ENCODE measurements around the gene AP1M1. TPM values are rescaled to one million over a fixed set of nuclear protein-coding genes. Genes with fewer than 3 reads are reported as not detected.

Gene AP1M1
- total RNA-seq (2014; rRNA removed; shearing (Covaris generic)), result 102 and 104 TPM in 2 replicates

- Histone ChIP-seq H3K36me3 (peaks cover 11% of the 10 kb centered on the region), H3K4me3 (peak within 1 kb of the TSS; percentile 95), H3K9me3 (replicated peaks) (no peaks in the 10 kb centered on the region), H3K4me1 (peaks cover 8% of the 10 kb centered on the region), H3K27ac (peak within 1 kb of the TSS; percentile 78), H3K27me3 (no peaks in the 10 kb centered on the region)
- DNase-seq, result peak; percentile 99 to 100
These were observed at the start of gene AP1M1 for GRCh38 chr19:16197622-16198369. Gene AP1M1, plus strand, starts transcription at chr19:16197911. Its CDS starts 116 bp downstream, at chr19:16198027.

GRCh38 chr19:16148443-16149229 lies 49.1 kb upstream of the AP1M1 start:
- no peak for DNase-seq
- Histone ChIP-seq H3K27ac (peak overlapping the region; percentile 92), H3K4me1 (peaks cover 35% of the 10 kb centered on the region)

GRCh38 chr19:16153582-16154336 lies 44.0 kb upstream of the AP1M1 start:
- no peak overlapping the region for H3K27ac ChIP-seq
- peak; percentile 44 to 66 for DNase-seq

More at GRCh38 chr19:16148443-16149229, 49.1 kb upstream of the AP1M1 start:
- H3K4me3 ChIP-seq, result no peak overlapping the region
- H3K27me3 ChIP-seq, result no peaks in the 10 kb centered on the region
- H3K36me3 ChIP-seq, result no peaks in the 10 kb centered on the region
- H3K9me3 ChIP-seq (replicated peaks), result no peaks in the 10 kb centered on the region

GRCh38 chr19:16154557-16154956 lies 43.2 kb upstream of the AP1M1 start:
- Histone ChIP-seq H3K4me1 (peaks cover 18% of the 10 kb centered on the region), H3K9me3 (replicated peaks) (no peaks in the 10 kb centered on the region), H3K4me3 (no peak overlapping the region), H3K27me3 (0 out of 2 replicates have a peak, but pooled peaks cover 3% of the 10 kb centered on the region), H3K36me3 (no peaks in the 10 kb centered on the region), H3K27ac (no peak overlapping the region)
- DNase-seq, result no peak

More at GRCh38 chr19:16153582-16154336, 44.0 kb upstream of the AP1M1 start:
- Histone ChIP-seq H3K36me3 (no peaks in the 10 kb centered on the region), H3K27me3 (0 out of 2 replicates have a peak, but pooled peaks cover 3% of the 10 kb centered on the region), H3K4me3 (no peak overlapping the region), H3K4me1 (peaks cover 22% of the 10 kb centered on the region), H3K9me3 (replicated peaks) (no peaks in the 10 kb centered on the region)

GRCh38 chr19:16155128-16155527 lies 42.6 kb upstream of the AP1M1 start:
- Histone ChIP-seq H3K27me3 (0 out of 2 replicates have a peak, but pooled peaks cover 3% of the 10 kb centered on the region), H3K4me3 (no peak overlapping the region), H3K36me3 (no peaks in the 10 kb centered on the region), H3K9me3 (replicated peaks) (no peaks in the 10 kb centered on the region), H3K4me1 (peaks cover 12% of the 10 kb centered on the region), H3K27ac (no peak overlapping the region)
- DNase-seq, result no peak

- Histone ChIP-seq H3K36me3 (no peaks in the 10 kb centered on the region), H3K9me3 (replicated peaks) (no peaks in the 10 kb centered on the region), H3K27ac (no peak overlapping the region), H3K27me3 (0 out of 2 replicates have a peak, but pooled peaks cover 3% of the 10 kb centered on the region), H3K4me3 (no peak overlapping the region), H3K4me1 (peaks cover 9% of the 10 kb centered on the region; the same call in 1 of the 2 replicates)
- no peak for DNase-seq
These were observed 40.8 kb upstream of the AP1M1 start for GRCh38 chr19:16156904-16157303.

GRCh38 chr19:16157601-16158000 lies 40.1 kb upstream of the AP1M1 start:
- DNase-seq, result no peak

GRCh38 chr19:16159655-16160054 lies 38.1 kb upstream of the AP1M1 start:
- no peaks in the 10 kb centered on the region for H3K9me3 ChIP-seq (replicated peaks)
- peaks cover 5% of the 10 kb centered on the region; the same call in 1 of the 2 replicates for H3K4me1 ChIP-seq
- no peaks in the 10 kb centered on the region for H3K36me3 ChIP-seq
- 0 out of 2 replicates have a peak, but pooled peaks cover 3% of the 10 kb centered on the region for H3K27me3 ChIP-seq
- H3K27ac ChIP-seq, result no peak overlapping the region
- no peak overlapping the region for H3K4me3 ChIP-seq
- DNase-seq, result no peak

More at GRCh38 chr19:16157601-16158000, 40.1 kb upstream of the AP1M1 start:
- Histone ChIP-seq H3K9me3 (replicated peaks) (no peaks in the 10 kb centered on the region), H3K4me3 (no peak overlapping the region), H3K27me3 (0 out of 2 replicates have a peak, but pooled peaks cover 3% of the 10 kb centered on the region), H3K36me3 (no peaks in the 10 kb centered on the region), H3K27ac (no peak overlapping the region), H3K4me1 (peaks cover 6% of the 10 kb centered on the region; the same call in 1 of the 2 replicates)

GRCh38 chr19:16160445-16160942 lies 37.2 kb upstream of the AP1M1 start:
- H3K9me3 ChIP-seq (replicated peaks), result no peaks in the 10 kb centered on the region
- no peak overlapping the region for H3K27ac ChIP-seq
- peaks cover 5% of the 10 kb centered on the region; the same call in 1 of the 2 replicates for H3K4me1 ChIP-seq
- H3K4me3 ChIP-seq, result no peak overlapping the region
- H3K36me3 ChIP-seq, result no peaks in the 10 kb centered on the region
- DNase-seq, result no peak
- H3K27me3 ChIP-seq, result no peaks in the 10 kb centered on the region

- H3K9me3 ChIP-seq (replicated peaks), result no peaks in the 10 kb centered on the region
- peak in 1 of 2 experiments; percentile 57 for DNase-seq
- peaks cover 5% of the 10 kb centered on the region; the same call in 1 of the 2 replicates for H3K4me1 ChIP-seq
- H3K36me3 ChIP-seq, result no peaks in the 10 kb centered on the region
- H3K4me3 ChIP-seq, result no peak overlapping the region
- no peak overlapping the region for H3K27ac ChIP-seq
- no peaks in the 10 kb centered on the region for H3K27me3 ChIP-seq
These were observed 36.7 kb upstream of the AP1M1 start for GRCh38 chr19:16160943-16161560.

- H3K36me3 ChIP-seq, result no peaks in the 10 kb centered on the region
- no peaks in the 10 kb centered on the region for H3K27me3 ChIP-seq
- H3K27ac ChIP-seq, result no peak overlapping the region
- no peaks in the 10 kb centered on the region for H3K9me3 ChIP-seq (replicated peaks)
- H3K4me3 ChIP-seq, result no peak overlapping the region
- peak in 1 of 2 experiments; percentile 37 for DNase-seq
- H3K4me1 ChIP-seq, result peaks cover 5% of the 10 kb centered on the region; the same call in 1 of the 2 replicates
These were observed 35.9 kb upstream of the AP1M1 start for GRCh38 chr19:16161840-16162239.

- Histone ChIP-seq H3K27ac (no peak overlapping the region), H3K36me3 (no peaks in the 10 kb centered on the region), H3K27me3 (no peaks in the 10 kb centered on the region), H3K9me3 (replicated peaks) (0 out of 2 replicates have a peak, but pooled peaks cover 2% of the 10 kb centered on the region), H3K4me3 (no peak overlapping the region), H3K4me1 (peaks cover 5% of the 10 kb centered on the region; the same call in 1 of the 2 replicates)
- DNase-seq, result no peak
These were observed 33.4 kb upstream of the AP1M1 start for GRCh38 chr19:16164222-16164890.

- Histone ChIP-seq H3K27me3 (no peaks in the 10 kb centered on the region), H3K4me3 (no peak overlapping the region), H3K4me1 (no peaks in the 10 kb centered on the region), H3K9me3 (replicated peaks) (0 out of 2 replicates have a peak, but pooled peaks cover 2% of the 10 kb centered on the region), H3K27ac (no peak overlapping the region), H3K36me3 (no peaks in the 10 kb centered on the region)
- no peak for DNase-seq
These were observed 31.3 kb upstream of the AP1M1 start for GRCh38 chr19:16166417-16166816.

Data from SJCRH30 (cell line).